ENCODE data around the gene SCUBE1. TPM values are rescaled to one million over a fixed set of nuclear protein-coding genes. Genes with fewer than 3 reads are reported as not detected.

SCUBE1 gene
- polyA plus RNA-seq, 4 donors, result 0.45 to 5.4 (median 1.6) TPM

DNA sequence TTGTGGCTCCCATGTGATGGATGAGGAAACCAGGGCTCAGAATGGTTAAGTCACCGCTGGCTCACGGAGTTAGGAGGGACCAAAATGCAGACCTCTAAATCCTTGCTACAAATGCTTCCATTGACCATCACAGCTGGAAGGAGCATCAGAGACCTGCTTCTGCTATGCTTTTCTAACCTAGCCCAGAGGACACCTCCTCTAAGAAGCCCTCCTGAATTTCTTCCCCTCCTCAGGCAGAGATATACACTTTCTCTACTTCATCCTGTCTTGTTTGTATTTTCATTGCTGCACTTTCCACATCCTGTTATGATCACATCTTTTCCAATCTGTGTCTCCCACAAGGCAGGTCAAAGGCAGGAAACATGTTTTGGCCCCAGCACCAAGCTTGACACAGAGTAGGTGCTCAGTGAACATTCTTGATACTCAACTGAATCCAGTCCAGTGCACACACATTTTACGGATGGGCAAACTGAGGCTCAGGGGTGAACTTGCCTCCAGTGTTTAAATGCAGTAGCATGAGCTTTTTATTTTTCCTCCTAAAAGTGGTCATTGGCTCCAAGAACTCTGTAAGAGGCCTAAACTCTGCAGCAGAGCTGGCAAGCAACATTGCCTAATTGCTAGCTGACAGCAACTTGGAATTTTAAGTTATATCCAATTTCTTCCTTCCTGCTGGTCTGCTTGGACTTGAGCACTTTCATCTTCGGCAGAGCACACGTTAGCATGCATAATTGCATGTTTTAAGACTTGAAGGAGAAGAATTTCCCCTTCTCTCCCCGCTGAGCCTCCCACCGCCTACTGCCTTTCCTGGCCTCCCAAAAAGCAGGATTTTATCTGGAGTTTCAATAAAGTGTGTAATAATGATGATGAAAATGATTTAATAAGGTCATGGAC, 12.7 kb downstream of the SCUBE1 start:
- no peaks in the 10 kb centered on the region for H3K27me3 ChIP-seq (ENCODE audit: control insufficient read depth in 3 of 3, insufficient read depth in 3 of 3, low read length in 3 of 3)
- FAIRE-seq (no peak), DNase-seq (no peak)
- H3K27ac ChIP-seq (ENCODE audit: low read depth in 1 of 3, low read length in 2 of 3), result no peak overlapping the region
- 72 to 82% (median 79%) methylated on average over 7 of the region's 7 CpGs for WGBS, 3 donors
- H3K9me3 ChIP-seq (ENCODE audit: control insufficient read depth in 2 of 2, insufficient read depth in 1 of 2, low read depth in 1 of 2, low read length in 1 of 2), result no peaks in the 10 kb centered on the region
- H3K4me3 ChIP-seq (ENCODE audit: low read depth in 1 of 3, low read length in 3 of 3), result no peak overlapping the region
- H3K36me3 ChIP-seq (ENCODE audit: control insufficient read depth in 3 of 3, insufficient read depth in 2 of 3, low read depth in 1 of 3, low read length in 3 of 3), result no peaks in the 10 kb centered on the region
- H3K4me1 ChIP-seq (ENCODE audit: control insufficient read depth in 3 of 3, insufficient read depth in 2 of 3, low read depth in 1 of 3, low read length in 2 of 3), result no peaks in the 10 kb centered on the region

DNA sequence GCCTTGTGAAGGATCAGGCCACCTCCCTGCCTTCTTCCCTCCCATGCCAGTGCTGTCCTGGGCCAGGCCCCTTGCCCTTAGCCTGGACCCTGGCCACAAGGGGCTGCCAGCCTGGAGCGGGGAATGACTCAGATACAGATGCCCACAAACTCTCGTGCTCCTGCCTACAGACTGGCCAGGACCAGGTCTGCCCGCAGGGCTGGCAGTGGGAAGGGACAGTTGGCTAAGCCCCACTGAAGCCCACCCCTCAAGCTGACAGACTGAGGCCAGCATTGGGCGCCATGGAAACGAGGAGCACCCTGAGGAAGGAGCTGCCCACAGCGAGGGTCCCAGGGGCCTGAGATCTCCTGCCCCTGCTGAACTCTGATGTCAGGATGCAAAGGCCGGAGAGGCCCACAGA, 14.1 kb downstream of the SCUBE1 start:
- DNase-seq, result no peak
- no peak for FAIRE-seq
- Histone ChIP-seq H3K27me3 (ENCODE audit: control insufficient read depth in 3 of 3, insufficient read depth in 3 of 3, low read length in 3 of 3) (no peaks in the 10 kb centered on the region), H3K4me1 (ENCODE audit: control insufficient read depth in 3 of 3, insufficient read depth in 2 of 3, low read depth in 1 of 3, low read length in 2 of 3) (no peaks in the 10 kb centered on the region), H3K36me3 (ENCODE audit: control insufficient read depth in 3 of 3, insufficient read depth in 2 of 3, low read depth in 1 of 3, low read length in 3 of 3) (no peaks in the 10 kb centered on the region), H3K9me3 (ENCODE audit: control insufficient read depth in 2 of 2, insufficient read depth in 1 of 2, low read depth in 1 of 2, low read length in 1 of 2) (no peaks in the 10 kb centered on the region), H3K4me3 (ENCODE audit: low read depth in 1 of 3, low read length in 3 of 3) (no peak overlapping the region), H3K27ac (ENCODE audit: low read depth in 1 of 3, low read length in 2 of 3) (no peak overlapping the region)
- 83 to 88% (median 87%) methylated on average over 7 of the region's 7 CpGs for WGBS, 3 donors

DNA sequence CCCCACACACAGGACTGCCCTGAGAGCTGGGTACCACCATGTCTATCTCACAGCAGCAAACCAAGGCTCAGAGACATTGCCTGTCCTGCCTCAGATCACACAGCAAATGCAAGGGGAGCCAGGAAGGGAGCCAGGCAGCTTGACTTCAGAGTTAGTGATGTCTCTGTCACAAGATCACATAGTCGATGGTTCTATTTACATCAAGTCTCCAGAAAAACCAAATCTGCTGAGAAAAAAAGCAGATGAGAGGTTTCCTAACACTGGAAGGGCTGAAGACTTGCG, 16.1 kb downstream of the SCUBE1 start:
- no peak for FAIRE-seq
- no peaks in the 10 kb centered on the region for H3K9me3 ChIP-seq (ENCODE audit: control insufficient read depth in 2 of 2, insufficient read depth in 1 of 2, low read depth in 1 of 2, low read length in 1 of 2)
- no peak for DNase-seq
- 36 to 66% (median 53%) methylated on average over 2 of the region's 2 CpGs for WGBS, 3 donors
- H3K27ac ChIP-seq (ENCODE audit: low read depth in 1 of 3, low read length in 2 of 3), result no peak overlapping the region
- no peaks in the 10 kb centered on the region for H3K4me1 ChIP-seq (ENCODE audit: control insufficient read depth in 3 of 3, insufficient read depth in 2 of 3, low read depth in 1 of 3, low read length in 2 of 3)
- no peaks in the 10 kb centered on the region for H3K27me3 ChIP-seq (ENCODE audit: control insufficient read depth in 3 of 3, insufficient read depth in 3 of 3, low read length in 3 of 3)
- no peak overlapping the region for H3K4me3 ChIP-seq (ENCODE audit: low read depth in 1 of 3, low read length in 3 of 3)
- no peaks in the 10 kb centered on the region for H3K36me3 ChIP-seq (ENCODE audit: control insufficient read depth in 3 of 3, insufficient read depth in 2 of 3, low read depth in 1 of 3, low read length in 3 of 3)

GRCh38 chr22:43326331-43327156, 16.6 kb downstream of the SCUBE1 start:
- no peak for DNase-seq
- Histone ChIP-seq H3K36me3 (ENCODE audit: control insufficient read depth in 3 of 3, insufficient read depth in 2 of 3, low read depth in 1 of 3, low read length in 3 of 3) (no peaks in the 10 kb centered on the region), H3K4me3 (ENCODE audit: low read depth in 1 of 3, low read length in 3 of 3) (no peak overlapping the region), H3K4me1 (ENCODE audit: control insufficient read depth in 3 of 3, insufficient read depth in 2 of 3, low read depth in 1 of 3, low read length in 2 of 3) (no peaks in the 10 kb centered on the region), H3K27me3 (ENCODE audit: control insufficient read depth in 3 of 3, insufficient read depth in 3 of 3, low read length in 3 of 3) (no peaks in the 10 kb centered on the region), H3K9me3 (ENCODE audit: control insufficient read depth in 2 of 2, insufficient read depth in 1 of 2, low read depth in 1 of 2, low read length in 1 of 2) (no peaks in the 10 kb centered on the region), H3K27ac (ENCODE audit: low read depth in 1 of 3, low read length in 2 of 3) (no peak overlapping the region)
- WGBS, 3 donors, result 35 to 58% (median 41%) methylated on average over 17 of the region's 17 CpGs
- no peak for FAIRE-seq

GRCh38 chr22:43325176-43325575, 18.0 kb downstream of the SCUBE1 start:
- Histone ChIP-seq H3K27me3 (ENCODE audit: control insufficient read depth in 3 of 3, insufficient read depth in 3 of 3, low read length in 3 of 3) (no peaks in the 10 kb centered on the region), H3K4me1 (ENCODE audit: control insufficient read depth in 3 of 3, insufficient read depth in 2 of 3, low read depth in 1 of 3, low read length in 2 of 3) (no peaks in the 10 kb centered on the region), H3K36me3 (ENCODE audit: control insufficient read depth in 3 of 3, insufficient read depth in 2 of 3, low read depth in 1 of 3, low read length in 3 of 3) (no peaks in the 10 kb centered on the region), H3K27ac (ENCODE audit: low read depth in 1 of 3, low read length in 2 of 3) (no peak overlapping the region), H3K9me3 (ENCODE audit: control insufficient read depth in 2 of 2, insufficient read depth in 1 of 2, low read depth in 1 of 2, low read length in 1 of 2) (no peaks in the 10 kb centered on the region), H3K4me3 (ENCODE audit: low read depth in 1 of 3, low read length in 3 of 3) (no peak overlapping the region)
- DNase-seq (no peak), FAIRE-seq (no peak)
- 90 to 93% (median 91%) methylated on average over 13 of the region's 13 CpGs for WGBS, 3 donors

- Histone ChIP-seq H3K9me3 (ENCODE audit: control insufficient read depth in 2 of 2, insufficient read depth in 1 of 2, low read depth in 1 of 2, low read length in 1 of 2) (no peaks in the 10 kb centered on the region), H3K27me3 (ENCODE audit: control insufficient read depth in 3 of 3, insufficient read depth in 3 of 3, low read length in 3 of 3) (no peaks in the 10 kb centered on the region), H3K4me3 (ENCODE audit: low read depth in 1 of 3, low read length in 3 of 3) (no peak overlapping the region), H3K27ac (ENCODE audit: low read depth in 1 of 3, low read length in 2 of 3) (no peak overlapping the region), H3K36me3 (ENCODE audit: control insufficient read depth in 3 of 3, insufficient read depth in 2 of 3, low read depth in 1 of 3, low read length in 3 of 3) (no peaks in the 10 kb centered on the region), H3K4me1 (ENCODE audit: control insufficient read depth in 3 of 3, insufficient read depth in 2 of 3, low read depth in 1 of 3, low read length in 2 of 3) (no peaks in the 10 kb centered on the region)
- FAIRE-seq (no peak), DNase-seq (peak in 1 of 2 donors; percentile 5)
- WGBS, 3 donors, result 77 to 88% (median 80%) methylated on average over 21 of the region's 21 CpGs
Observed at GRCh38 chr22:43320943-43321900, 21.9 kb downstream of the SCUBE1 start.

GRCh38 chr22:43319661-43320486, 23.3 kb downstream of the SCUBE1 start:
- H3K9me3 ChIP-seq (ENCODE audit: control insufficient read depth in 2 of 2, insufficient read depth in 1 of 2, low read depth in 1 of 2, low read length in 1 of 2), result no peaks in the 10 kb centered on the region
- H3K4me3 ChIP-seq (ENCODE audit: low read depth in 1 of 3, low read length in 3 of 3), result no peak overlapping the region
- H3K27ac ChIP-seq (ENCODE audit: low read depth in 1 of 3, low read length in 2 of 3), result no peak overlapping the region
- H3K4me1 ChIP-seq (ENCODE audit: control insufficient read depth in 3 of 3, insufficient read depth in 2 of 3, low read depth in 1 of 3, low read length in 2 of 3), result no peaks in the 10 kb centered on the region
- 66 to 78% (median 74%) methylated on average over 10 of the region's 10 CpGs for WGBS, 3 donors
- DNase-seq (no peak), FAIRE-seq (no peak)
- no peaks in the 10 kb centered on the region for H3K27me3 ChIP-seq (ENCODE audit: control insufficient read depth in 3 of 3, insufficient read depth in 3 of 3, low read length in 3 of 3)
- no peaks in the 10 kb centered on the region for H3K36me3 ChIP-seq (ENCODE audit: control insufficient read depth in 3 of 3, insufficient read depth in 2 of 3, low read depth in 1 of 3, low read length in 3 of 3)
